GM18526 (cell line): ENCODE results near the gene PRC1.
A peak's percentile ranks its signal among the peaks of the same experiment; 100 is the strongest.

Source experiments
- POLR2A ChIP-seq: IDR thresholded peaks from 3 replicates; pipeline ENCODE4 v1.6.1; 2011; ENCODE audit not compliant: insufficient read length; ENCODE audit errors: extremely low read depth

PRC1 gene

GRCh38 chr15:90934256-90934948 is 59.9 kb downstream of the PRC1 start:
- no peak for TF ChIP-seq POLR2A

GRCh38 chr15:90933301-90933700 is 61.0 kb downstream of the PRC1 start:
- TF ChIP-seq POLR2A = no peak

- no peak for TF ChIP-seq POLR2A
These were observed 61.7 kb downstream of the PRC1 start for GRCh38 chr15:90932660-90932991.

- peak; percentile 81 for TF ChIP-seq POLR2A
These were observed 62.3 kb downstream of the PRC1 start, which contains the start of gene HDDC3 for GRCh38 chr15:90931828-90932659. HDDC3 (minus strand) TSS chr15:90932549; CDS start chr15:90932540, 9 bp downstream.

DNA sequence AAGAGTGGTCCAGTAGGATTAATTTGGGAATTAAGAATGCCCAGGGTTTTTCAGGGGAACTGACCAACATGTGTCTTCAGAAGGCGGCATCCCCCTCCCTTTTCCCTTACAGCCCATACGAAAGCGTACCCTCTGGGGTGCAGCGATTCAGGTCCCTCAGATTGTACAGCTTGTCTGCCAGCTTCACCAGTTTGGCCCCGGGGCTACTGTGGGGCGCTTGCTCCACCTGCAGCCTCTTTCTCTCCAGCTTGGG is 62.8 kb downstream of the PRC1 start:
- TF ChIP-seq POLR2A = no peak

DNA sequence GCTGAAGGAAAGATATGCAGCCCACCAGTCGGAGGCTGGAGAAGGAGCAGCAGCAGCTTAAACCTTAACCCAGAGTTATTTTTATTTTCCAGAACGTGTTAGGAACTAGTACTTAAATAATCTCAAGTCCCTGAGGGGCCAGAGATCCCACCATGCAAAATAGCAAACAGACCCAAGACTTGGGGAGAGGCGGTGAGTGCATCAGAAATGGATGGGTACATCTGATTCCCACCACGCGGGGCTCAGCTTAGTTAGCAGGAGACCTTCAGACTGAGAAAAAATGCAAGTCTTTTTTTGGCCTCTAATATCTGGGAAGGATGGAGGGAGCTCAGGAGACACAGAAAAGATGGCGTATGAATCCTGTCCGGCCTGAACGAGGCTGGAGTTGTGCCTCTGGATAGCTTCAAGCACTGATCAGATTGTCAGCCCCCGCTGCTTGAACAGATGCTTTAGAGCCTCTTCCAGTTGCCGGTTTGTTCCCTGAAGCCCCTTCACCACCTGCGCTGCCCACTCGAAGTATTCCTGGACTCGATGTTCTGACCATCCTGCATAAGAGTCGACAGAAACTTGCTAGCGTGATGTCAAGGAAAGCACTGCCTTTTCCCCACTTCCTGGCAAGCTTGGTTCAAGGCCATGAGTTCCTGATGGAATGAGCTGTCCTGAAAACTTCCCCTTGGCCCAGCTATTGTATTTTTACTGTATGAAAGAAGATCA is 63.3 kb downstream of the PRC1 start:
- no peak for TF ChIP-seq POLR2A

DNA sequence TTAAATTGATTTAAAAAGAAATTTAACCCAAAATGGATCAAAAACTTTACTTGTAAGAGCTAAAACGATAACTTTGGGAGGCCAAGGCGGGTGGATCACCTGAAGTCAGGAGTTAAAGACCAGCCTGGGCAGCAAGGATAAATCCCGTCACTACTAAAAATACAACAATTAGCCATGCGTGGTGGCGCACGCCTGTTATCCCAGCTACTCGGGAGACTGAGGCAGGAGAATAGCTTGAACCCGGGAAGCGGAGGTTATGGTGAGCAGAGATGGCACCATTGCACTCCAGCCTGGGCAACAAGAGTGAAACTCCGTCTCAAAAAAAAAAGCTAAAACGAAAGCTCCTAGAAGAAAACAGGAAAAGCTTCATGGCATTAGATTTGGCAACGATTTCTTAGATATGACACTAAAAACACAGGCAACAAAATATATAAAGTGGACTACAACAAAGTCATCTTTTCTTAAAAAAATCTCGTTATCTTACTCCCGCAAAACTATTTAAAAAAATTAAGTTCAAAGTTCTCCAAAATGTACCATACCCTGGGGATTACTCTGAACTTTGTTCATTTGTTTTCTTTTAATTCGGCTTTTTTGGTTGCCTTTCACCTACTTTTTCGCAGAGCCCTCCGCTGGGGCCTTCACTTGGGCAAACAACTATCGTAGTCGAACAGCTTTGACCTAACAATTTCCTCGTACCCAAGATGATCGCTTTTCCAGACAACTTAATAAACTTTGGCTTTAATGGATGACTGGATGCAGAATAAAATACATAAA is 64.9 kb downstream of the PRC1 start:
- no peak for TF ChIP-seq POLR2A

GRCh38 chr15:90924375-90924774 is 70.0 kb downstream of the PRC1 start:
- TF ChIP-seq POLR2A = no peak

- TF ChIP-seq POLR2A = no peak
These were observed 72.4 kb downstream of the PRC1 start for GRCh38 chr15:90921887-90922286.

DNA sequence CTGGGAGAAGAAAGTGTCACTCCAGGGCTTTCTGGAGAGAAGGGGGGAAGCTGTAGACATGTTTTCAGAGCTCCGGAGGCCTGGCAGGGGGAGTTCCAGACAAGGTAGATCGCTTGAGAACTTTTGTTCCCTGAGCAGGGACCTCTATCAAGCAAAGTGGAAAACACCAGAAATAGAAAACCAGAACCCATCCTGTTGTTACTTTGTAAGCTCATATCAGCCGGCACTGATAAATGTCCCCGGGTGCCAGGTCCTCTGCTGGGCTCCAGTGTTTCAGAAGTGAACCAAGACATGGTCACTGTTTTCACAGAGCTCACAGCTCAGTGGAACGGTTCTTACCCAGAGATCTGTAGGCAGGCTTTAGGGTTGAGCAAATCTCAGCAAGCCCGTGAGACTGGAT is 75.5 kb downstream of the PRC1 start:
- TF ChIP-seq POLR2A = no peak

GRCh38 chr15:90918034-90918788 is 76.1 kb downstream of the PRC1 start:
- TF ChIP-seq POLR2A = no peak

DNA sequence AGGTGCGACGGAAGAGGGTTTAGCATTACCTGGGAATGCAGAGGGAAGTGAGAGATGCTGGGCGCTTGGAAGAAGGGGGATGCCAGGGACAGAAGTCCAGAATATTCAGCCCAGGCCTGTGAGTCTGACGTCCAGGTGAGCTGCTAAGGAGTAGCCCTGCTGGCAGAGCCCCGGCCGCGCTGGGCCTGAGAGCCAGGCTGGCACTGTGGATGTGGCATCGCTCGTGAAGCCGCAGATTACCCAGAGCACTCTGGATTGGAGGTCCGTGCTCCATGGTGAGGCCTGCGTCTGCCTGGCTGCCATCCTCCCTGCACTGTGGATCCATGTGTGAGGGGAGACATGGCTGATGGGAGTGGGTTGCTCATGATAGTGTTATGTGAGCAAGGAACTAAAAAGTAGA is 76.8 kb downstream of the PRC1 start:
- no peak for TF ChIP-seq POLR2A

DNA sequence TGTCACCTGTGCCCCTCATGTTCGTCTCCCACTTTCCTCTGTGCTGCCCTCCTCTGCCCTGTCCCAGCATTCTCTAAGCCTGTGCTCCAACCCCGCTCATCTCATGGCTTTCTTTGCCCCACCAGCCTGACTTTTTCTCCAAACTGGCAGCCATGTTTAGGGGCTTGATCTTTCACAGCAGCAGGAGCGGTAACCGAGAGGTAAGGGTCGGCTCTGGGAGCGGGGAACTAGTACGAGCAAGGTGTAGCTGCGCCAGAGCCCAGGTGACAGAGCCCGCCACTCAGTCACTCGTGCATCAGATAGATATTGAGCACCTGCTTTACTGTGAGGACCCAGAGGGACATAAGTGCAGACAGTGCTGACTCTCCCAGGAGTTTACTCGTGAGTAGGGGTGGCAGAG is 77.9 kb downstream of the PRC1 start:
- TF ChIP-seq POLR2A = no peak
